ENCODE measurements around the gene CIAO2B. TPM values are rescaled to one million over a fixed set of nuclear protein-coding genes. Genes with fewer than 3 reads are reported as not detected.

Gene CIAO2B
- total RNA-seq (2021; fragmentation: NEBNext Ultra II Directional; extraction: Animal tissue kit (Norgen Biotek cat#: 25700)) = 100 to 1,000 TPM in 2 of 6 experiments, 10 to 100 TPM in 4; 90.9 to 108 (median 98.6) TPM
- long read RNA-seq, transcript CIAO2B-201 (5 exons, 676 nt) = major isoform, 101 of 107 reads
- long read RNA-seq, partial matches to known transcripts = 0 of 107 reads
- long read RNA-seq, other reads (novel, unspliced or antisense) = 3 of 107 reads

GRCh38 chr16:66934138-66934838 lies at the start of gene CIAO2B:
TSS of gene CIAO2B (minus strand) at chr16:66934402. CDS start at chr16:66934364, 38 bp downstream.
- Mint-ChIP-seq H3K9me3 (no peaks in the 10 kb centered on the region), H3K4me3 (peak within 1 kb of the TSS; percentile 98), H3K27me3 (ENCODE audit: insufficient read depth) (peaks cover 9% of the 10 kb centered on the region), H3K36me3 (ENCODE audit: low read depth) (peaks cover 33% of the 10 kb centered on the region), H3K4me1 (ENCODE audit: low read depth) (peaks cover 56% of the 10 kb centered on the region), H3K27ac (peak within 1 kb of the TSS; percentile 93)
- no peak for TF ChIP-seq CTCF (IDR thresholded peaks at IDR 0.05)
- DNase-seq = peak; percentile 80

- peaks cover 13% of the 10 kb centered on the region for H3K27me3 Mint-ChIP-seq (ENCODE audit: insufficient read depth)
- no peaks in the 10 kb centered on the region for H3K9me3 Mint-ChIP-seq
- no peaks in the 10 kb centered on the region for H3K36me3 Mint-ChIP-seq (ENCODE audit: low read depth)
- DNase-seq = no peak
- peaks cover 1% of the 10 kb centered on the region for H3K4me1 Mint-ChIP-seq (ENCODE audit: low read depth)
- no peak overlapping the region for H3K27ac Mint-ChIP-seq
- H3K4me3 Mint-ChIP-seq = no peak overlapping the region
- no peak for TF ChIP-seq CTCF (IDR thresholded peaks at IDR 0.05)
These were observed 48.8 kb upstream of the CIAO2B start for GRCh38 chr16:66983033-66983432.

GRCh38 chr16:66979011-66979717 lies 45.0 kb upstream of the CIAO2B start:
- no peak overlapping the region for H3K27ac Mint-ChIP-seq
- 0 out of 2 replicates have a peak, but pooled peaks cover 6% of the 10 kb centered on the region for H3K4me1 Mint-ChIP-seq (ENCODE audit: low read depth)
- no peak for DNase-seq
- no peak for TF ChIP-seq CTCF (IDR thresholded peaks at IDR 0.05)
- H3K27me3 Mint-ChIP-seq (ENCODE audit: insufficient read depth) = peaks cover 10% of the 10 kb centered on the region
- no peaks in the 10 kb centered on the region for H3K36me3 Mint-ChIP-seq (ENCODE audit: low read depth)
- no peaks in the 10 kb centered on the region for H3K9me3 Mint-ChIP-seq
- no peak overlapping the region for H3K4me3 Mint-ChIP-seq

- peak; percentile 70 for DNase-seq
- Mint-ChIP-seq H3K9me3 (no peaks in the 10 kb centered on the region), H3K4me1 (ENCODE audit: low read depth) (peaks cover 6% of the 10 kb centered on the region; the same call in 1 of the 2 replicates), H3K4me3 (no peak overlapping the region), H3K27me3 (ENCODE audit: insufficient read depth) (peaks cover 10% of the 10 kb centered on the region), H3K27ac (no peak overlapping the region), H3K36me3 (ENCODE audit: low read depth) (no peaks in the 10 kb centered on the region)
- TF ChIP-seq CTCF (IDR thresholded peaks at IDR 0.05) = peak; percentile 99
These were observed 43.3 kb upstream of the CIAO2B start for GRCh38 chr16:66977341-66978113.

- H3K4me1 Mint-ChIP-seq (ENCODE audit: low read depth) = peaks cover 8% of the 10 kb centered on the region
- no peak overlapping the region for H3K4me3 Mint-ChIP-seq
- H3K27me3 Mint-ChIP-seq (ENCODE audit: insufficient read depth) = peaks cover 3% of the 10 kb centered on the region
- TF ChIP-seq CTCF (IDR thresholded peaks at IDR 0.05) = no peak
- no peaks in the 10 kb centered on the region for H3K36me3 Mint-ChIP-seq (ENCODE audit: low read depth)
- no peak for DNase-seq
- no peak overlapping the region for H3K27ac Mint-ChIP-seq
- no peaks in the 10 kb centered on the region for H3K9me3 Mint-ChIP-seq
These were observed 42.5 kb upstream of the CIAO2B start for GRCh38 chr16:66976746-66977145.

Data from HFFc6 (cell line).